ENCODE data around the gene NOP14.

GRCh38 chr4:2935762-2936743, 27.2 kb downstream of the NOP14 start:
- no peak for TF ChIP-seq CTCF (IDR thresholded peaks at IDR 0.05; ENCODE audit: insufficient read depth, low read depth, low read length)
- no peak for TF ChIP-seq EZH2 (IDR thresholded peaks at IDR 0.05; ENCODE audit: insufficient read depth, low read length)
